Gastrocnemius medialis (tissue), 4 donors: ENCODE data around the gene TSPAN9. TPM values are rescaled to one million over a fixed set of nuclear protein-coding genes. Genes with fewer than 3 reads are reported as not detected.

ENCODE experiments used
- ATAC-seq, 2 donors: fragments of 150-250 bp; one replicate each; pipeline ENCODE4 v1.9.1; 2016
- DNase-seq, 2 donors: peaks; one replicate each; pipeline ENCODE4 v3.0.0-alpha.2; 2019
- H3K27ac ChIP-seq, 4 donors: fragments of 200-600 bp; sonication (generic); 1 replicate in 1 of 4; 2 replicates in 3 of 4; pipeline ENCODE4 v1.5.1; 2016 to 2018; ENCODE audit warnings: mild to moderate bottlenecking in 2 of 4, moderate library complexity in 1 of 4
- H3K27me3 ChIP-seq, 3 donors: fragments of 200-600 bp; sonication (generic) in 2 of 3; 1 replicate in 1 of 3; 2 replicates in 2 of 3; pipeline versions ENCODE4 v1.5.1 to v1.6.0; 2016 to 2019; ENCODE audit warnings: mild to moderate bottlenecking in 1 of 3, moderate library complexity in 1 of 3
- H3K36me3 ChIP-seq, 2 donors: fragments of 200-600 bp; sonication (generic) in 1 of 2; one replicate each; pipeline ENCODE4 v1.5.1; 2017 to 2018
- H3K4me1 ChIP-seq, 2 donors: fragments of 200-600 bp; sonication (generic) in 1 of 2; one replicate each; pipeline ENCODE4 v1.5.1; 2016 to 2017; ENCODE audit warnings: mild to moderate bottlenecking in 2 of 2
- H3K4me3 ChIP-seq, 4 donors: fragments of 200-600 bp; sonication (generic) in 3 of 4; 1 replicate in 1 of 4; 2 replicates in 3 of 4; pipeline ENCODE4 v1.5.1; 2016 to 2019; ENCODE audit warnings: mild to moderate bottlenecking in 2 of 4
- H3K9me3 ChIP-seq, 3 donors: fragments of 200-600 bp; sonication (generic) in 2 of 3; 1 replicate in 1 of 3; 2 replicates in 2 of 3; pipeline ENCODE4 v1.5.1; 2016 to 2019
- POLR2A ChIP-seq, 2 donors: fragments of 450-650 bp; IDR thresholded peaks; one replicate each; pipeline ENCODE4 v1.6.1; 2017; ENCODE audit warnings: antibody characterized with exemption in 2 of 2, mild to moderate bottlenecking in 2 of 2, moderate library complexity in 2 of 2
- in situ Hi-C, 4 donors: fragments of 200-750 bp; cut with MboI; loops; one replicate each; pipeline versions ENCODE4 v1.15.0 to v1.8.0; 2017; ENCODE audit warnings: low sequenced_read_pairs in 4 of 4
- intact Hi-C: fragments of 100-400 bp; cut with DNase I; formaldehyde crosslinking; loops from one replicate; pipeline ENCODE4 v1.15.1; 2023; ENCODE audit warnings: low total_unique reads
- total RNA-seq, 4 donors: library from RNA; depleted of rRNA; stranded (reverse); fragments of >200 nt; gene quantifications; one replicate each; pipeline versions ENCODE4 v1.1.0 to v1.2.3, GENCODE V29; 2016
- TF ChIP-seq, protein P1 (sequence below), 5 experiments: fragments of 450-650 bp in 3 of 5; fragments of 200-600 bp in 2 of 5; sonication (generic) in 2 of 5; IDR thresholded peaks in 4 of 5; conservative IDR thresholded peaks in 1 of 5; 1 replicate in 4 of 5; 2 replicates in 1 of 5; pipeline ENCODE4 v1.5.1; 2016 to 2019; ENCODE audit warnings: antibody characterized with exemption in 5 of 5, mild to moderate bottlenecking in 3 of 5, moderate library complexity in 3 of 5

TSPAN9 gene
- total RNA-seq, 4 donors from 2014 or later = 4.7 to 9.4 (median 7.4) TPM

DNA sequence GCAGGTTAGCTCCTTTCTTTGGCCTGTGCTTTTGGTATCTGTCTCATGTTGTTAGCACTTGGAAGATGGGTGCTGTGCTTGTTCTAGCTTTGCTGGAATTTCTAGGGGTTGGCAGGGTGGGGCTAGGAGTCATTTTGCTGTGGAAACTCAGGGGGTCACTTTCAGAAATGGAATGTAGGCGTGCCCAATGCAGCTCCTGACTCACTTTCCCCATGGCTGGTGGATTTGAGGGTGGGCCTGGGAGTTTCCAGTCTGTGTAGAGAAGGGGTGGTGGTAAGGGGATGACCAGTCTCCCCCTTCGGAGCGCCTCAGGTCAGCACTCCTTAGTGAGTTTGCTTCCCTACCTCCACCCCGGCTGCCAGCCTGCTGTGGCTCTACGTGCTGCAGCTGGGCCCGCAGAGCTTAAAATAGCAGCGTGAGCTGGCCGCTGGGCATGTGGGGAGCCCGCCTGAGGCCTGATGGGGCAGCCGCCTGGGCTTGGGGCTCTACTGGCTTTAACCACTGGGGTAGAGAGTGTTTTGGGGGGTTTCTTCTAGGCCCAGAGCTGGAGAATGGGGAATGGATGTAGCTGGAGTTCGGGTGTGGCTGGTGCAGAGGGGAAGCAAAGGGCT, 108.2 kb downstream of the TSPAN9 start:
- H3K36me3 ChIP-seq = no peaks in the 10 kb centered on the region
- DNase-seq (peak; percentile 20 to 65), ATAC-seq (peak in 1 of 2 donors; percentile 75)
- no peak overlapping the region for H3K4me3 ChIP-seq
- H3K27me3 ChIP-seq = no peaks in the 10 kb centered on the region
- intact Hi-C loops (no loop called here), in situ Hi-C loops (no loop called here)
- H3K27ac ChIP-seq = peak overlapping the region in 2 of 4 donors; percentile 4 to 28
- TF ChIP-seq POLR2A (IDR thresholded peaks at IDR 0.05) = no peak
- TF ChIP-seq, protein P1, sequence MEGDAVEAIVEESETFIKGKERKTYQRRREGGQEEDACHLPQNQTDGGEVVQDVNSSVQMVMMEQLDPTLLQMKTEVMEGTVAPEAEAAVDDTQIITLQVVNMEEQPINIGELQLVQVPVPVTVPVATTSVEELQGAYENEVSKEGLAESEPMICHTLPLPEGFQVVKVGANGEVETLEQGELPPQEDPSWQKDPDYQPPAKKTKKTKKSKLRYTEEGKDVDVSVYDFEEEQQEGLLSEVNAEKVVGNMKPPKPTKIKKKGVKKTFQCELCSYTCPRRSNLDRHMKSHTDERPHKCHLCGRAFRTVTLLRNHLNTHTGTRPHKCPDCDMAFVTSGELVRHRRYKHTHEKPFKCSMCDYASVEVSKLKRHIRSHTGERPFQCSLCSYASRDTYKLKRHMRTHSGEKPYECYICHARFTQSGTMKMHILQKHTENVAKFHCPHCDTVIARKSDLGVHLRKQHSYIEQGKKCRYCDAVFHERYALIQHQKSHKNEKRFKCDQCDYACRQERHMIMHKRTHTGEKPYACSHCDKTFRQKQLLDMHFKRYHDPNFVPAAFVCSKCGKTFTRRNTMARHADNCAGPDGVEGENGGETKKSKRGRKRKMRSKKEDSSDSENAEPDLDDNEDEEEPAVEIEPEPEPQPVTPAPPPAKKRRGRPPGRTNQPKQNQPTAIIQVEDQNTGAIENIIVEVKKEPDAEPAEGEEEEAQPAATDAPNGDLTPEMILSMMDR (IDR thresholded peaks at IDR 0.05 in 4 of 5, conservative IDR thresholded peaks at IDR 0.05 in 1 of 5) = no peak
- peaks cover 13 to 15% of the 10 kb centered on the region in 2 donors for H3K4me1 ChIP-seq
- H3K9me3 ChIP-seq = no peaks in the 10 kb centered on the region

DNA sequence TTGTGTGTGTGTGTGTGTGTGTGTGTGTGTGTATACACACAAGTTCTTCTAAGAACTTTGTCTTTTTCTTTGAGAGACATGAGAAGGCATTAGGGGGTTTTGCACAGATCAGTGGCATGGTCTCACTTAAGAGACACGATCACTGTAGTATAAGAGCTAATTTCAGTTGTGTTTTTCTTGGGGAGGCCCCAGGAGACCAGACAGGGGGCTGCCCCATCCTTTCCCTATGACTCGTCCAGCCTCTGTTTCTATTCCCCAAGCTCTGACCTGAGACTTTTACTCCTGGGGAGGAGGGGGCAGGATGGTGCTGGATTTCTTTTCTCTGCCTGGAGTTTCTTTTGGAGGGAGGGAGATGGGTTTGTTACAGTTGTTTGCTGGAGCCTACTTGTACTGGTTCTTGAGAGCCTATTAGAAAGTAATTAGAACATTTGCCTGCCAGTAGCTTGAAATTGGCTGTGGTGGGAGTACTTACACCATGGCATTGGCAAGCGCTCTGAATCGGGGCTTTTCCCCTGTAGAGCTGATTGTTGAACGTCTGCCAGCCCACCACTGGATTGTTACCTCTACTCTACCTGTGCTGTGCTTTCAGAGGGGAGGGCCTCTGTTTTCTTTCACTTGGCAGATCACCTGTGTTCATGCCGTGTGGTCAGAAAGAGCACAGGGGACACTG, 109.5 kb downstream of the TSPAN9 start:
- intact Hi-C loops (no loop called here), in situ Hi-C loops (no loop called here)
- TF ChIP-seq, protein P1 (IDR thresholded peaks at IDR 0.05 in 4 of 5, conservative IDR thresholded peaks at IDR 0.05 in 1 of 5) = no peak
- no peak for TF ChIP-seq POLR2A (IDR thresholded peaks at IDR 0.05)
- H3K4me3 ChIP-seq = no peak overlapping the region
- H3K4me1 ChIP-seq = peaks cover 13 to 15% of the 10 kb centered on the region in 2 donors
- no peak for DNase-seq
- no peak overlapping the region for H3K27ac ChIP-seq
- H3K9me3 ChIP-seq = no peaks in the 10 kb centered on the region
- no peaks in the 10 kb centered on the region for H3K27me3 ChIP-seq
- H3K36me3 ChIP-seq = no peaks in the 10 kb centered on the region
- no peak for ATAC-seq

DNA sequence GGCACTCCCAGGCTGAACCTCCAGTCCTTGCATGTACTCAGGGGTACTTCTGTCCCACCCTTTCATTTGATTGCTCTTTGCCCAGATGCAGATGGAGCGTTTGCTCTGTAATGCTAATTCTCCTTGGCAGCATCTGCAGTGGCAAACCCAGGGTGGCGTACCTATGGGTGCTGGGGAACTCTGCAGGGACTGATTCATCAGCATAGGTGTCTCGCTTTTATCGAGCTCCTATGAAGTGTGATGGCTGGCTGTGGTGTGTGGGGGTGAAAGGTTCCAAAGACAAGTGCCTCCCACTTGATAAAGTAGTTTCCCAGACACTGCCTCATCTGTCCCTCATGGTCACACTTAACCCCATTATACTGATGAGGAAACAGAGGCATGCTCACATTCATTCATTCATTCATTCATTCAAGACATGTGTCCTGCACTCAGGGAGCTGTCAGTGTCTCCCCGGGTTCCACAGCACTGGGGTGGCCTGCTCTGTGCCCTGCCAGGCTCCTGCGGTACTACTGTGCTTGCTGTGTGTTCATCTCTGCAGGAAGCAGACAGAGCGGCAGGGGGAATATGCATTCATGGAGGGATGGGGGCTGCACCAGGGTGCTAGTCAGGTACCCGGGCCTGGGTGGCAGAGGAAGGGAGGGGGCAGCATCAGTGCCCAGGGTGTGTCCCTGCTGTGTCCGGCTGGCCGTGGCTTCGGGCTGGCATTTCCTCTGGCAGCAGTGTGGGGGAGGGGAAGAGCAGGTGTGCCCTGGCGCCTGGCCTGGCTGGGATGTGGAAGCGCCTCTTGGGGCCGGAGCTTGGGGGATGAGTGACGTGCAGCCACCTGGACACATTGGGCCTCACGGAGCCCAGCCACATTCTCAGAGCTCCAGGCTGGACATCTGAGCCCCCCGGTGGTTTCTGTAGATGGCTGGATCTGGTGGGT, 110.9 kb downstream of the TSPAN9 start:
- no peak overlapping the region for H3K4me3 ChIP-seq
- no peak overlapping the region for H3K27ac ChIP-seq
- no peak for TF ChIP-seq POLR2A (IDR thresholded peaks at IDR 0.05)
- TF ChIP-seq, protein P1 (IDR thresholded peaks at IDR 0.05 in 4 of 5, conservative IDR thresholded peaks at IDR 0.05 in 1 of 5) = no peak
- ATAC-seq (no peak), DNase-seq (no peak)
- no peaks in the 10 kb centered on the region for H3K9me3 ChIP-seq
- in situ Hi-C loops (no loop called here), intact Hi-C loops (no loop called here)
- peaks cover 13 to 15% of the 10 kb centered on the region in 2 donors for H3K4me1 ChIP-seq
- H3K27me3 ChIP-seq = no peaks in the 10 kb centered on the region
- H3K36me3 ChIP-seq = no peaks in the 10 kb centered on the region

DNA sequence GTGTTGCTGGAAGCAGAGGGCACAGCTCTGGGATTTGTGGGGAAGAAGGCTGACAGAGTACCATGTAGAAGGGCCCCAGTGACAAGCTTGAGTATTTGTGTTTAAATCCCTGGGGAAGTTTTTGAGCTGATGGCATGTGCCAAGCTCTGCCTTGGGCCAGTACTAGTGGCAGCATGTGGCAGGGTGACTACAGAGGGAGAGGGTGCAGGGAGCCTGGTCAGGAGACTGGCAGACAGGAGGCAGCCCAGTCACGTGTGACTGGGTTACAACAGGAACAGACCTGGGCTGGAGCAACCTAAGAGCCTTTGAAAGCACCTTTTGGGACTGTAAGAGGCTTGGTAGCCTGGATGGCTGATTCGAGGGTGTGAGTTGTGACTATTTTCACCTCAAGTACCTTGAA, 112.1 kb downstream of the TSPAN9 start:
- in situ Hi-C loops = no loop called here
- H3K9me3 ChIP-seq = no peaks in the 10 kb centered on the region
- no peaks in the 10 kb centered on the region for H3K27me3 ChIP-seq
- H3K4me1 ChIP-seq = peaks cover 13 to 15% of the 10 kb centered on the region in 2 donors
- no peak for ATAC-seq
- H3K27ac ChIP-seq = no peak overlapping the region
- no peak for TF ChIP-seq POLR2A (IDR thresholded peaks at IDR 0.05)
- TF ChIP-seq, protein P1 (IDR thresholded peaks at IDR 0.05 in 4 of 5, conservative IDR thresholded peaks at IDR 0.05 in 1 of 5) = no peak
- no peaks in the 10 kb centered on the region for H3K36me3 ChIP-seq
- intact Hi-C loops = no loop called here
- no peak for DNase-seq
- no peak overlapping the region for H3K4me3 ChIP-seq
